GM21360 (cell line): ENCODE measurements around the gene ENTR1.

Source experiments
- ATAC-seq: cut with Tn5 transposase; IDR thresholded peaks from one replicate; pipeline ENCODE4 v1.9.1; 2021; ENCODE audit warnings: mild to moderate bottlenecking, moderate library complexity; ENCODE audit not compliant: unreplicated experiment

The ENTR1 gene

DNA sequence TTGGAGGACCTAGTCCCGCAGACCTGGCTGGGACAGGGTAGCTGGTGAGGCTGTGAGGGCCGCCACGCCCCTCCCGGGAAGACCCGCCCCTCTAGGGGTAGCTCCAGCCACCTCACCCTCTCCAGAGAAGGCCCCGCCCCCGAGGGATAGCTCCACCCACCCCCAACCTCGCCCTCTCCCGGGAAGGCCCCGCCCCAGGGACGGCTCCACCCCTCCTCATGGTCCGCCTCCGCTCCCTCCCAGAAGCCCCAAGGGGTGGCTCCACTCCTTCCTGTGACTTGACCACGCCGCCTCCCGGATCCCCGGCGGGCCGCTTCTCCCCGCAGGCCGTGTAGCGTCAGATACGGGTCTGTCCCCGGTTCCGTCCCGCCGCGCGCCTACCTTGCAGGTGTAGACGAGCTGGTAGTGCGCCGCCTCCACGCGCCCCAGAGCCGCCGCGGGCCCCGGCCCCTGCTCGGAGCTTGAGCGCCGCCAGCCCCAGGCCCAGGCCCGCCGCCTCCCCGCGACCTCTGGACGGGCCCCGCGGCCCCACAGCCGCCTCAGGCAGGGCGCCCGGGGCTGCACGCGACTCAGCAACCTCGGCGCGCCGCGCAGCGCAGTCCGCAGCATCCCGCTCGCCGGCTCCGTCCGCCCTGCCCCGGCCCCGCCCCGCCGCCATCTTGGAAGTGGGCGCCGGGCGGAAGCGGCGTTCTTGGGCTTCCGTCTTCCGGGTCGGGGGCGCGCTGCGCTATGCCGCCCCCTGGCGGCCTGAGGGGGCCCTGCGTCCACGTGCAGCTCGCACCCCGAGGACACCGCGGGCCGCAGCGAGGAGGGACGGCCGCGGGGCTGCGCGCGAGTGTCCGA, 47.1 kb downstream of the ENTR1 start, which contains the start of gene DNLZ:
Gene DNLZ, minus strand, starts transcription at position 639 of the 843 bp plus-strand sequence. Its CDS starts 30 bp downstream, at position 609.
- peak; percentile 64 for ATAC-seq

DNA sequence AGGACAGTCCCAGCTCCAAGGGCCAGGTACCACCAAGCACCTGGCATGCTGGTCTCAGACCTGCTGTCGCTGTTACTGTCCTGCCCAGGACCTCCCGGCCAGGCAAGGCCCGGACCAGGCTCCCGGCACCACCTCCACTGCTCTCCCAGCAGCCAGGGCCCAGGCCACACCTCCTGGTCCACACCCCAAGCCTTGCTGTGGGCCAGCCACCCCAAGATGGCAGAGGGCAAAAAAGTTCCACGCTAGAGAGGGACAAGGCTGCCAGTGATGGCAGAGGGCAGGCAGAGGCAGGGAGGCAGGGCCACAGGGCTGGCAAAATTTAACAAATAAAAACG, 48.0 kb downstream of the ENTR1 start:
- ATAC-seq = no peak

DNA sequence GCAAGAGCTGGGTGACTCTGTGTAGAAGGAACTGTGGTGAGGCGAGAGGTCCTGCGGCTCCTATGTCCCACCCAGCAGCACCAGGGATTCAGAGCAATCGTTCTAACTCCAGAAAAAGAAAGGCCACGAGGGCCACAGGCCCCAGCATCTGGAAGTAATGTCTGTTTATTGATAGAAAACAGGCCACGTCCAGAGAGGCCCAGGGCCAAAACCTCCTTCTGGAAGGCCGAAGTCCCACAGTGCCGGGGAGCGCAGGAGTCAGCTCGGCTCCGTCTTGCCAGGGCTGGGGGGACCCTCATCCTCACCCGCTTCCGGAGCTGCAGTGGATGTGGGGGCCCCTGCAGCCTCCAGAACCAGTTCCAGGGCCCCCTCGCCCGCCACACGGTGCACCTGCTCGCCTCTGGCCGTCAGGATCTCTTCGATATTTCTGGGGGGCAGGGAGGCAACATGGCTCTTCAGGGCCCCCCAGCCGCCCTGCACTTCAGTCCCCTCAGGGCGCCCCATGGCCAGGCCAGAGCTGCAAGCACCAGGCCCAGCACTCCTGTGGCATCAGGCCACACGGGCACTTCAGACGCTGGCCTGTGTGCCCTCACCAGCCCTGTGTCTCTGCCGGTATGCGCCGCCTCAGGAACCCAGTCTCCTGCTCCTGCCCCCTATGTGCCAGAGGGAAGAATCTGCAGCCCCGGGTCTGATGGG, 48.5 kb downstream of the ENTR1 start:
- no peak for ATAC-seq

DNA sequence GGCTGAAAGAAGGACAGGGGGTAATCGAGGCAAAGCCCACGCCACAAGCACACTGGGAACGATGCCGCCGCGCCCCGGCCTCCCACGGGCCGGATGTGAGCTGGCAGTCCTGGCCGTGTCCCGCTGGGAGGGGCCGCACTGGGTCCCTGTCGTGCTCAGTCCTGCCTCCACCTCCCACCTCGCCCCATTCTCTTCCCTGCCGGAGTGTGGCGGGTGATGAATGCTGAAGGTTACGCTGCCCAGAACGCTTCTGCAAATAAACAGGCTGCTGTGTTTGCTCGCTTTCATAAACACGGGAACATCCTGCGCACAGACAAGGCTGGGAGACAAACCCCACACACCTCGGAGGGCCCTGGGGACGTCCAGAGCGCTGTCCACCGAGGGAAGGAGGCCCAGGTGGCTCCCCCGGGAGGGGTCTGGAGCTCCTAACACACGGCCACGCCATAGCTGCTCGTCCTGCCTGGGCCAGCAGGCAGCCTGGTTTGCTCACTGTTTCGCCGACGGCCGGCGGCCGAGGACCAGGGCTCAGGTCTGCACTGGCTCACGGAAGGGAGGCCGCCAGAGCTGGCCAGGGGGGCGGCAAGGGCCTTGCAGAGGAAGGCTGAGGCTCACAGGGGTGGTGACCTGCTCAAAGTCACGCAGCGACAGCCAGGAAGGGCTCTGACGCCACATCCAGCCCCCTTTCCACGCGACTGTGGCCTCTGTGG, 49.2 kb downstream of the ENTR1 start:
- ATAC-seq = no peak

DNA sequence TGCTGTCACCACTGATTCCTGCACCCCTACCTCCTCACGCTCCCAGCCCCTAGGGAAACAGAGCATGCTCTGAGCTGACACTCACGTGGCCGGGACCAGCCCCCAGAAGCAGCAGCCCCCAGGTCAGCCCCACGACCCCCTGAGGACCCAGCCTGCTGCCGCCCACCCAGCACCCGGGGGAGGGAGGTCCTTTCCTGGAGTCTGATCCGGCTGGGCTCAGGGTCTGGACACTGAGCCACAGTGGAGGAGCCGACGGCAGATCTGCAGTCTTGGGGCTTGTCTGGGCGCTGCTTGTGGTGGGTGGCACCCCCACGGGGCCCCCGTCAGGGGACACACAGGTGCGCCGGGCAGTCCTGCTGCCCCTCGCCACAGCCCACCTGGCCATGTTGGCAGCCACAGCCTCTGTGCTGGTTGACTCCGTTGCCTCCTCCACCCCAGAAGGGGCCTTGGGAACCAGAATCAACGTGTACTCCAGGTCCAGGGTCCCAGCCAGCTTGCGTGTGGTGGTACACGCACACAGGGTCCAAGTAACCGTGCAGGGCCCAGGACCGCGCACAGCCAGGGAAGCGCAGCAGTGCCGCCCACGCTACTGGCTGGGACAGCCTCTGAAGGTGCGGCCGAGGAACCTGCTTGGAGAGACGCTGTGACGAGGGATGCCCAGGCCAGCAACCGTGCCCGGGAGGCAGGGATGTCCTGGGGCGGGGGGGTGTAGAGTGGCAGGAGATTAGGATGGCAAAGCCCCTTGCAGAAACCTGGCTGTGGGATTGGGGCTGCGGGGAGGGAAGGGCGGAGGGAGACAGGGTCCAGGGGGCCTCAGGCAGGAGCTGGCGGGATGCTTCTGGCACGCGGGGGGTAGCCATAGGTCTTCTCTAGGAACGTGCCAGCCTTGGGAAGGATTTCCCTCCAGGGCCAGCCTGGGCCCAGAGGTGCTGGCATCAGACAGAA, 50.4 kb downstream of the ENTR1 start:
- ATAC-seq = no peak

DNA sequence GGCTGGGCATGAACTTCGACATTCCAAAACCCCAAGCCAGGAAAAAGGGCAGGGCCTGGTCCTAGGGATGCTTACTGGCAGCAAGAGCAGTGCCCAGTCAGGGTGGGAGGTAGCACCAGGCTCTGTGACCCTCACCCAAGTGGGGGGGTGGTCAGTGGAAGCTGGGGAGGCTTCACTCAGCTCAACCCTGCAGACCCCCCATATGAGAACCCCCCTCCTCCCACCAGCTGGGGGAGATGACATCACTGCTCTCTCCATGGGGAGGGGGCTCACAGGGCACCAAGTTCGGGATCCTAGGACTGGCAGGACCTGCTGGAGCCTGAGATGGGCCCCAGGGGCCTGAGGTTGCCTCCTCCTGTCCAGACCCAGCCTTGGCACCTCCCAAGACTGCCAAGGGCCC, 51.5 kb downstream of the ENTR1 start:
- no peak for ATAC-seq

DNA sequence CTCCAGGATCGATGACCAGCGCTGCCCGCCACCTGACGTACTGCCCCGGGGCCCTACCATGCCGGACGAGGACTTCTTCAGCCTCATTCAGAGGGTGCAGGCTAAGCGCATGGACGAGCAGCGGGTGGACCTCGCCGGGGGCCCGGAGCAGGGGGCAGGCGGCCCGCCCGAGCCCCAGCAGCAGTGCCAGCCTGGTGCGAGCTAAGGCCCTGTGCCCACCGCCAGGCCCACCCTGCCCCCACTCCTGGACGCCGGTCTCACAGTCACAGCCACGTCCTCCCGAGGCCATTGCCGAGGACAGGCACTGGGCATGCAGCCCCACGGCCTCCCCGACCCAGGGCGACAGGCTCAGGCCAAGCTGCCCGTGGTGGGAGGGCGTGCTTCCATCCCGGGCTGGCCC, 52.4 kb downstream of the ENTR1 start:
- ATAC-seq = no peak

DNA sequence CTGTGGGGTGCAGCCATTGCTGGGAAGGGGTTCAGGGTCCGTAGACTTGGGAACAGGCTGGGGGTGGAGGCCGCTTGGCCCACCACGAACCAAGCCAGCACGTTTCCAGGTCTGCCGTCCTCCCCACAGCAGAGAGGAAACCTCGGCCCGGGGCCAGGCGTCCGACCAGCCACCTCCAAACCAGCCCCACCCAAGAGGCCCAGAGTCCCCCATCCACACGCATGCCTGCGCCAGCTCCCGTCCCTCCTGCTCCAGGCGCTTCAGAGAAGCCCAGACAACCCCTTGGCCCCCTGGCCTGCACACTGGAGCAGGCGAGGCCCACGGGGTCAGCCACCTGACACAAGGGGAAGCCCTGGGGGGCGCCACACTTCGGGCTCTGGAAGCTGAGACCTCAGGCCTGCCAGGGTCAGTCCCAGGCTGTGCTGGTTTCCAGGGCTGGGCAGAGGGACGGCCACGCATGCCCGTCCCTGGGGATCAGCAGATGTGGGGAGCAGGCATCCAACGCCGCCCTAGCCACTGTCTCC, 53.1 kb downstream of the ENTR1 start:
- ATAC-seq = no peak

DNA sequence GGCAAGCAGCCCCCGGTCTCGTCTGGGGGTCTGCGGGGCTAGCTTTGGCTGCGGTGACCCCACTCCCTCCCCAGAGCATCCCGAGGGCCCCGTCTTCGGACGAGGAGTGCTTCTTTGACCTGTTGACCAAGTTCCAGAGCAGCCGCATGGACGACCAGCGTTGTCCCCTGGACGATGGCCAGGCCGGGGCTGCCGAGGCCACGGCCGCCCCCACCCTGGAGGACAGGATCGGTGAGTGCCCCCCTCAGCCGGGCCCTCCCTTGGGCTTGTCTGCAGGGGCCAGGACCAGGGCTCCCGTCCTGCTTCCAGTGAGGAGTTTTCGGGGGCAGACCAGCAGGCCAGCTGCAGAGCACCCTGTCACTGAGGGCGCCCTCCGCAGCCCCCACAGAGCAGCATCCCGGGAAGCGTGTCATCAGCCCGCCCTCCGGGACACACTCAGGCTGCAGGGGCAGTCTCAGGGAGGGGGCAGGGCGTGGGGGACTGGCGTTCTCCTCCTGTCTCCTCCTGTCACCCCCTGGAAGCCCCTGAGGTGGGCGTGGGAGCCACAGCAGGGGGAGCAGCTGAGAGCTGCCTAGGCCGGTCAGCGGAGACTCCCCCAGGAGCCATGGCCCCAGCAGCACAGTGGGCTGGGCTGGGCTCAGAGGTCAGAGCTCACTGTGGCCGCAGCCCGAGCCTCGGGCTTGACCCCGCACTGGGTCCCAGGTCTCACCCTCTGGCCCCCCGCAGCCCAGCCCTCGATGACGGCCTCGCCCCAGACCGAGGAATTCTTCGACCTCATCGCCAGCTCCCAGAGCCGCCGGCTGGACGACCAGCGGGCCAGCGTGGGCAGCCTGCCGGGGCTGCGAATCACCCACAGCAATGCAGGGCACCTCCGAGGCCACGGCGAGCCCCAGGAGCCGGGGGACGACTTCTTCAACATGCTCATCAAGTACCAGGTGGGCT, 54.5 kb downstream of the ENTR1 start:
- no peak for ATAC-seq

DNA sequence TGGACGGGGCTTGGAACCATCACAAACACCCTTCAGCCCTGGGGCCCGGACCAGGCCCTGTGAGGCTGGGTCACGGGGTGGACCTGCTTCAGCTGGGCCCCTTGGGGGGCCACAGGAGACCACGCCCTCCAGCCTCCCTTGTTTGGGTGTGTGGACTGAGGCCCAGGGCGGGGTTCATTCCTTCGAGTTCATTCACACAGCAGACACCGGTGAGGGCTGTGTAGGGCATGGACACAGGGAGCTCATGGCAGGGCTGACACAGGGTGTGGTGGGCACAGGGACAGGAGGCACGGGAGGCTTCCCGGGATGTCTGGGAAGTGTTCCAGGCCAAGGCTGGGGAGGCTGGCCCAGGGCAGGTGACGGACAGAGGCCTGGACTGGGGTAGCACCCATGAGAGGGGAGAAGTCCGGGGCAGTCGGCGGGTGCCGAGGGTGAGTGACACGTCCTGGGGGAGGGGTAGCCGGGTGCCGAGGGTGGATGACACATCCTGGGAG, 55.8 kb downstream of the ENTR1 start:
- ATAC-seq = no peak

DNA sequence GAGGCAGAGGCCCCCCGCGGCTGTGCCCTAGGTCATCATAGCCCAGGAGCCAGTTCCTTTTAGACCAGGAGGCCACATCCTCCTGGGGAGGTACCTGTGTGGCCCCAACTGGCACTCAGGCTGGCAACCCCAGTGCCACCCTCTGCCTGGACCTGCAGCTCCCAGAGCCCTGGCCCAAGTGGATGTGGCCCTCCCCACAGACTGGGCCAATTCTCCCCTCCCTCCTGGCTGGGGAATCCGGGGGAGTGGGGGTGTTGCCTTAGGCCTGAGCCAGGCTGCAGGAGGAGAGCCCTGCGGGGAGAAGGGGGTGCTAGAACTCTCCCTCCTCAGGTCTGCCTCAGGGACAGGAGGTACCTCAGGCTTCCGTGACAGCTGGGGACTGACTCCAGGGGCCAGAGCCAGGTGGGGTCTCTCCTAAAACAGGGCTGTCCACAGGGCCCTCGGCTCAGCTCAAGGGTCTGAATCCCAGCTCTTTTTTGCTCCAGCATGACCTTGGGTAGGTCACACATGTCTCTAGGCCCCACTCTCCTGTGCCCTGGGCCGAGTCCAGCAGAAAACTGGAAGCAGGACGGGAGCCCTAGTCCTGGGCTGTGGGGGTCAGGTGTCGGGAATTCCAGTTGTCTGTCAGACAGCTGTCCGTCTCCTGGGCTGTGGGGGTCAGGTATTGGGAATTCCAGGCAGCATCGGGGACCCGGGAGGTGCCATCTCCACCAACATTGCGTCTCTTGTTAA, 56.5 kb downstream of the ENTR1 start:
- ATAC-seq = no peak

DNA sequence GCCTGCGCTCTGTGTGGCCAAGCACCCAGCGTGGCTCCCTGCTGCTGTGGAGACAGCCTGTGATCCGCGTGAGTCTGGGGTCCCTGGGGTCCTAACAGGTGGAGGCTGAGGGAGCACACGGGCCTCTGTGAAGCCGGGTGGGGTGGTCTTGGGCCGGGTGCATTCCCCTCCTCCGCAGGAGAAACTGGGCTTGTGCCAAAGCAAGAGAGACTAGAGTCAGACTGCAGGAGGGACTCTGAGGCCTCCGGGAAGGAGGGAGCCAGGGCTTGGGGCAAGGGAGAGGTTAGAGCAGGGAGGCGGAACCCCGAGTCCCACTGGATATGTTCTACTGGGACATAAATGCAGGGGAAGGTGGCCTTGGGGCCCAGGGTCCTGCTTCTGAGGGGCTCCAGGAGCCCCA, 57.3 kb downstream of the ENTR1 start:
- ATAC-seq = no peak

DNA sequence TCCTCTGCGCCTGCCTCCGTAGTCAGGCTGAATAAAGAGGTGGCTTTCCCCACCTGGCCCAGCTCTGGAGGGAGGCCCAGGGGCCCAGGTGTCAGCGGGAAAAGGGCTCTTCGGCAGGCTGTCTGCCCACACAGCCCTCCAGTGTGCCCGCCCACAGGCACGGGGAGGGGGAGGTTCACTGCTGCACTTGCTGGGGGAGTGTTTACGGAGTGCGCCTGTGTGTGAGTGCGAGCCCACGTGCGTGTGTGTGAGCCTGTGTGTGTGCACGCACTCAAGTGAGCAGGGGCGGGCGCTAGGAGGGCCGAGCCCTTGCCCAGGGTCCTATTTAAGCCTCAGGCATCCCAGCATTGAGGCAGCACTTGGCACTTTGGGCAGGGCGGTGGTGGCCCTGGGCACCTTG, 57.7 kb downstream of the ENTR1 start:
- no peak for ATAC-seq
